Loucy (cell line): ENCODE measurements around the gene FZD2.

ENCODE experiments used
- CTCF ChIP-seq: fragments of 200-600 bp; sonication (generic); conservative IDR thresholded peaks from 2 replicates; pipeline ENCODE4 v1.5.1; 2014; ENCODE audit warnings: mild to moderate bottlenecking, antibody characterized with exemption, low read length
- EZH2phosphoT487 ChIP-seq: fragments of 200-600 bp; IDR thresholded peaks from 2 replicates; pipeline ENCODE4 v1.6.1; 2018; ENCODE audit warnings: antibody characterized with exemption, mild to moderate bottlenecking, moderate library complexity, borderline replicate concordance

- no peak for TF ChIP-seq CTCF
- TF ChIP-seq EZH2phosphoT487 = no peak
Observed at GRCh38 chr17:44527102-44527501, 30.2 kb upstream of the FZD2 start.
